K562 (cell line): ENCODE measurements around the gene RABGAP1L. TPM values are rescaled to one million over a fixed set of nuclear protein-coding genes. Genes with fewer than 3 reads are reported as not detected.
A peak's percentile ranks its signal among the peaks of the same experiment; 100 is the strongest.

Experiments
- ATAC-seq: fragments of 200-7000 bp; cut with Tn5 transposase; 3 replicates; pipeline ENCODE4 v1.9.1; 2020; ENCODE audit warnings: moderate library complexity
- BruUV-seq: library from RNA; stranded (reverse); fragments of 400-500 nt; replicated peaks from 2 replicates; lab custom pipeline; 2021; lab: Mats Ljungman, UMichigan
- CTCF ChIA-PET: fragments of 300-600 bp; formaldehyde crosslinking; extraction: SDS; loops from one replicate; lab custom pipeline; 2021; ENCODE audit warnings: low intra/inter-chr PET ratio; lab: Yijun Ruan, JAX
- POLR2A ChIA-PET: fragments of 300-600, 350-650 bp; sonication (Branson Sonifier 250); formaldehyde crosslinking; extraction: SDS; loops from one replicate; lab custom pipeline; 2021; ENCODE audit warnings: antibody characterized with exemption, inconsistent platforms; lab: Yijun Ruan, JAX
- DNase-seq, 4 experiments: peaks; one replicate each; pipeline versions ENCODE4 v3.0.0 to v3.0.0-alpha.2; 2011 to 2018; ENCODE audit warnings: low spot score in 3 of 4, mixed read lengths in 3 of 4; ENCODE audit errors: extremely low read depth in 1 of 4
- FAIRE-seq: peaks from 2 replicates; lab custom pipeline; 2011; peaks lifted over from hg19 to GRCh38; lab: Jason Lieb, UNC
- H2AFZ ChIP-seq: 2 replicates; pipeline ENCODE4 v1.6.0; 2011; ENCODE audit warnings: low read depth, low read length, control low read depth, inconsistent platforms
- H3K27ac ChIP-seq: fragments of 200-600 bp; 3 replicates; pipeline ENCODE4 v1.8.0; 2011; ENCODE audit warnings: low read depth, mild to moderate bottlenecking, control low read depth, inconsistent platforms, low read length, moderate library complexity, mixed read lengths; ENCODE audit errors: extremely low read depth
- H3K27me3 ChIP-seq, 2 experiments: fragments of 300-600 bp in 1 of 2; 2 replicates in 1 of 2; 3 replicates in 1 of 2; pipeline versions ENCODE4 v1.6.0 to v1.8.0; 2011; ENCODE audit warnings: inconsistent platforms in 2 of 2, low read length in 2 of 2, mild to moderate bottlenecking in 1 of 2, mixed read lengths in 1 of 2, moderate library complexity in 1 of 2; ENCODE audit not compliant: control insufficient read depth in 2 of 2, insufficient read depth in 2 of 2
- H3K36me3 ChIP-seq: fragments of 300-600 bp; 3 replicates; pipeline ENCODE4 v1.8.0; 2011; ENCODE audit warnings: mild to moderate bottlenecking, low read length, inconsistent platforms; ENCODE audit not compliant: control insufficient read depth, insufficient read depth
- H3K4me1 ChIP-seq, 2 experiments: fragments of 200-600 bp in 1 of 2; replicated peaks in 1 of 2; 2 replicates in 1 of 2; 3 replicates in 1 of 2; pipeline versions ENCODE4 v1.5.1 to v1.8.0; 2011; ENCODE audit warnings: inconsistent platforms in 2 of 2, low read length in 2 of 2, mild to moderate bottlenecking in 1 of 2, mixed read lengths in 1 of 2, moderate library complexity in 1 of 2; ENCODE audit not compliant: control insufficient read depth in 2 of 2, insufficient read depth in 2 of 2
- H3K4me2 ChIP-seq: 2 replicates; pipeline ENCODE4 v1.6.1; 2011; ENCODE audit warnings: low read length, control low read depth, inconsistent platforms, mixed read lengths; ENCODE audit not compliant: insufficient read depth
- H3K4me3 ChIP-seq: fragments of 200-600 bp; sonication (generic), shearing (Covaris generic); 2 replicates; pipeline ENCODE4 v1.5.1; 2016; ENCODE audit warnings: control low read depth, inconsistent platforms
- H3K79me2 ChIP-seq: fragments of 200-600 bp; 3 replicates; pipeline ENCODE4 v1.8.0; 2011; ENCODE audit warnings: low read length, inconsistent platforms; ENCODE audit not compliant: control insufficient read depth, insufficient read depth
- H3K9ac ChIP-seq, 2 experiments: 2 replicates each; pipeline versions ENCODE4 v1.6.0 to v1.6.1; 2011; ENCODE audit warnings: low read depth in 2 of 2, low read length in 2 of 2, control low read depth in 1 of 2, inconsistent platforms in 1 of 2, mild to moderate bottlenecking in 1 of 2, mixed read lengths in 1 of 2; ENCODE audit not compliant: insufficient read depth in 1 of 2
- H3K9me1 ChIP-seq: one replicate; pipeline ENCODE4 v1.6.0; 2011; ENCODE audit warnings: inconsistent platforms, mild to moderate bottlenecking, low read length, moderate library complexity; ENCODE audit not compliant: control insufficient read depth, insufficient read depth
- H3K9me3 ChIP-seq: replicated peaks from 2 replicates; pipeline ENCODE4 v1.5.1; 2011; ENCODE audit warnings: low read depth, low read length, inconsistent platforms; ENCODE audit not compliant: control insufficient read depth, insufficient read depth
- H4K20me1 ChIP-seq: replicated peaks from 2 replicates; pipeline ENCODE4 v1.6.1; 2011; ENCODE audit warnings: low read length, inconsistent platforms, mixed read lengths; ENCODE audit not compliant: control insufficient read depth, insufficient read depth
- HMGN3 ChIP-seq: IDR thresholded peaks from 2 replicates; pipeline ENCODE4 v1.6.1; 2011; ENCODE audit warnings: borderline replicate concordance, low read depth, mild to moderate bottlenecking, mixed read lengths, low read length; ENCODE audit not compliant: insufficient read length; ENCODE audit errors: extremely low read depth
- MYBL2 ChIP-seq, 2 experiments: fragments of 450-650 bp in 1 of 2; sonication (generic) in 1 of 2; formaldehyde crosslinking in 1 of 2; IDR thresholded peaks; 2 replicates each; pipeline versions ENCODE4 v1.6.1 to v1.8.1; 2017 to 2022; ENCODE audit warnings: borderline replicate concordance in 1 of 2, inconsistent platforms in 1 of 2, low read depth in 1 of 2, mild to moderate bottlenecking in 1 of 2, missing genetic modification reagents in 1 of 2, moderate library complexity in 1 of 2
- NCOR1 ChIP-seq: fragments of 450-650 bp; IDR thresholded peaks from 2 replicates; pipeline ENCODE4 v1.6.1; 2016; ENCODE audit warnings: mild to moderate bottlenecking, moderate library complexity
- POLR2A ChIP-seq: fragments of 450-650 bp; conservative IDR thresholded peaks from 2 replicates; pipeline ENCODE4 v1.6.1; 2016
- POLR2AphosphoS2 ChIP-seq: IDR thresholded peaks from 2 replicates; pipeline ENCODE4 v1.6.1; 2012; ENCODE audit warnings: low read length, improper control_type of control experiment
- SUPT5H ChIP-seq: fragments of 450-650 bp; IDR thresholded peaks from 2 replicates; pipeline ENCODE4 v1.6.1; 2016
- WGBS: fragments of 100-300 bp; shearing (Covaris generic); methylation state at CpG from one replicate; pipeline ENCODE4 v1.1.6; 2016; ENCODE audit warnings: low coverage, mixed read lengths; ENCODE audit not compliant: insufficient coverage; ENCODE audit errors: missing lambda C conversion rate; 5-methylcytosine and 5-hydroxymethylcytosine counted together
- in situ Hi-C: fragments of 300-500 bp; cut with MboI; formaldehyde crosslinking; loops from 4 replicates; pipeline ENCODE4 v1.15.0; 2018; ENCODE audit warnings: inconsistent platforms, mixed read lengths
- intact Hi-C: fragments of 100-400 bp; cut with micrococcal nuclease; formaldehyde crosslinking; loops from 2 replicates; pipeline ENCODE4 v1.14.2; 2022
- polyA plus RNA-seq, 8 experiments: library from polyadenylated mRNA; depleted of rRNA in 4 of 8; stranded (reverse) in 5 of 8; unstranded in 3 of 8; fragments of >200 nt; fragmentation: Nextera tagmentation in 2 of 8; fragmentation: Illumina TruSeq in 1 of 8; extraction: Ambion mirVana in 2 of 8; extraction: Trizol in 1 of 8; gene quantifications; 2 replicates each; pipeline versions ENCODE4 v1.2.1 to v1.2.3, GENCODE V29; 2011 to 2014; ENCODE audit warnings: inconsistent platforms in 1 of 8, missing spikeins in 1 of 8
- total RNA-seq, 7 experiments: library from RNA; depleted of rRNA in 6 of 7; stranded (reverse); fragments of >200 nt in 6 of 7; fragmentation: Illumina TruSeq in 2 of 7; extraction: Trizol in 2 of 7; gene quantifications; 2 replicates each; pipeline versions ENCODE4 v1.2.1 to v1.2.3, GENCODE V29; 2011 to 2021; ENCODE audit warnings: low replicate concordance in 1 of 7

Gene RABGAP1L
- total and polyA plus RNA-seq, 9 of the 15 experiments (the other 6 are each of a cell fraction or from before 2014, with no cell fraction given): 16.5 to 44.9 (median 26.7) TPM

DNA sequence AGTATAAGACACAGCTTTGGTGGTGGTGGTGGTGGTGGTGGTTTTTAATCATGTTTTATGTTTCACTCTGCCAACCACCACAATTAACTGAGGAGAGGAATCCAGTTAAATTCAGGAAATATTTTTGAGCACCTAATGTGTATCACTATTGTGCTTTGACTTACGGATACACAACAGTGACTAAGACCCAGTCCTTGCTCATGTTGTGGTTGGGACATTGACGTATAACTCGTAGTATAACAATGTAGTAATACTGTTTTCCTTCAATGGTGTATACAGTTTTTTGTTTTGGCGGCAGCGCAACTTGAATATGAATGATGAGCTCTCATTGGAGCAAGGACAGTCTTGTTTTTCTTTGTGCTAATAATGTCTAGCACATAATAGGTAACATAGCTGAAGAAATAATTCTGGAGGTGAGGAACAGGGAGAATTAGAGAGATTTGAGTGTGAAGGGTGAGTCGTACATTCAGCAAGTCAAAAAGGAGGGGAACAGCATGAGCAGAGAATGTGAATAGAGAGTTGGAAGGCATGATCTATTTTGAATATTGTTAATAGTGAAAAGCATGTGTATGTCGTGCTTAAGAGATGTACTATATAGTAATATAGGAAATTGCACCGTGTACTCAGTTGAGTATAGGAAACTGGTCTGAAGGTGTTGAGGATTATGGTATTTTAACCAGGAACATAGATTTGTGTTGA, 845.9 kb downstream of the RABGAP1L start:
- DNase-seq: no peak
- Histone ChIP-seq H3K4me3 (no peak overlapping the region), H3K9me1 (no peaks in the 10 kb centered on the region), H3K9me3 (no peaks in the 10 kb centered on the region), H3K4me2 (no peak overlapping the region), H3K4me1 (peaks cover 5 to 8% of the 10 kb centered on the region in 2 experiments; a peak in 3 of 5 replicates), H3K36me3 (peaks cover 71% of the 10 kb centered on the region), H2AFZ (no peak overlapping the region), H3K27ac (0 out of 3 replicates have a peak overlapping the region, but pooled peaks have one; percentile 6)
- in situ Hi-C loops: no loop called here
- BruUV-seq: no TSS peak
- 94% methylated on average over 8 of the region's 8 CpGs for WGBS
- CTCF ChIA-PET: no interaction called here
- POLR2A ChIA-PET: interaction anchor here (0.7 to 5.8 kb wide), 3 partner anchors 8 to 853 kb away, joined by 3 to 33 read pairs (median 3); no protein-coding TSS in a partner anchor
- no peak for TF ChIP-seq POLR2AphosphoS2
- no peak for TF ChIP-seq POLR2A
- no peak for TF ChIP-seq HMGN3
- no peak for TF ChIP-seq MYBL2 (IDR thresholded peaks at IDR 0.05; ENCODE audit: low read depth)
- TF ChIP-seq MYBL2 (CRISPR knock-in tag; IDR thresholded peaks at IDR 0.05; ENCODE audit: borderline replicate concordance): no peak
- no peak for TF ChIP-seq NCOR1
- peak; percentile 33; the same call in 1 of the 2 replicates for TF ChIP-seq SUPT5H
- TF ChIP-seq, all 486 proteins: peak for 1
- no peak overlapping the region for H3K9ac ChIP-seq
- ATAC-seq: no peak
- FAIRE-seq: no peak
- no peaks in the 10 kb centered on the region; the same call in none of the 2 replicates for H4K20me1 ChIP-seq
- no peaks in the 10 kb centered on the region for H3K27me3 ChIP-seq
- intact Hi-C loops: no loop called here
- H3K79me2 ChIP-seq: peaks cover 91% of the 10 kb centered on the region
